WTC11 (cell line): ENCODE results near the gene CASP8.

Experiments used
- CTCF ChIP-seq: fragments of 200-600 bp; IDR thresholded peaks from 2 replicates; pipeline ENCODE4 v1.8.0; 2022; ENCODE audit warnings: antibody characterized with exemption
- ELF4 ChIP-seq: sonication (generic); formaldehyde crosslinking; IDR thresholded peaks from 2 replicates; pipeline ENCODE4 v1.8.1; 2022; ENCODE audit warnings: low read depth, mild to moderate bottlenecking, moderate library complexity, missing genetic modification reagents
- KAT7 ChIP-seq: sonication (generic); formaldehyde crosslinking; IDR thresholded peaks from 2 replicates; pipeline ENCODE4 v1.8.1; 2023; ENCODE audit warnings: missing genetic modification reagents, mild to moderate bottlenecking, borderline replicate concordance
- NFE2L1 ChIP-seq: sonication (generic); formaldehyde crosslinking; IDR thresholded peaks from 2 replicates; pipeline ENCODE4 v1.8.1; 2023; ENCODE audit warnings: missing genetic modification reagents
- NFYB ChIP-seq: sonication (generic); formaldehyde crosslinking; conservative IDR thresholded peaks from 2 replicates; pipeline ENCODE4 v1.8.0; 2022; ENCODE audit warnings: low read depth, missing genetic modification reagents
- NR2C2 ChIP-seq: sonication (generic); formaldehyde crosslinking; IDR thresholded peaks from 2 replicates; pipeline ENCODE4 v1.8.0; 2022; ENCODE audit warnings: mild to moderate bottlenecking, missing genetic modification reagents
- ZBTB21 ChIP-seq: sonication (generic); formaldehyde crosslinking; IDR thresholded peaks from 2 replicates; pipeline ENCODE4 v1.8.1; 2023; ENCODE audit warnings: mild to moderate bottlenecking, missing genetic modification reagents, borderline replicate concordance
- ZNF121 ChIP-seq: sonication (generic); formaldehyde crosslinking; IDR thresholded peaks from 2 replicates; pipeline ENCODE4 v1.8.0; 2023; ENCODE audit warnings: missing genetic modification reagents
- TF ChIP-seq, protein P1 (sequence below): sonication (generic); formaldehyde crosslinking; IDR thresholded peaks from 2 replicates; pipeline ENCODE4 v1.8.1; 2023; ENCODE audit warnings: mild to moderate bottlenecking, missing genetic modification reagents
- TF ChIP-seq, protein P2 (sequence below): sonication (generic); formaldehyde crosslinking; IDR thresholded peaks from 2 replicates; pipeline ENCODE4 v1.8.0; 2023; ENCODE audit warnings: missing genetic modification reagents

- TF ChIP-seq NR2C2 (CRISPR knock-in tag): no peak
- TF ChIP-seq ZNF121 (CRISPR knock-in tag): no peak
- no peak for TF ChIP-seq ZBTB21 (CRISPR knock-in tag)
- no peak for TF ChIP-seq ELF4 (CRISPR knock-in tag)
- no peak for TF ChIP-seq CTCF
- TF ChIP-seq, protein P1, sequence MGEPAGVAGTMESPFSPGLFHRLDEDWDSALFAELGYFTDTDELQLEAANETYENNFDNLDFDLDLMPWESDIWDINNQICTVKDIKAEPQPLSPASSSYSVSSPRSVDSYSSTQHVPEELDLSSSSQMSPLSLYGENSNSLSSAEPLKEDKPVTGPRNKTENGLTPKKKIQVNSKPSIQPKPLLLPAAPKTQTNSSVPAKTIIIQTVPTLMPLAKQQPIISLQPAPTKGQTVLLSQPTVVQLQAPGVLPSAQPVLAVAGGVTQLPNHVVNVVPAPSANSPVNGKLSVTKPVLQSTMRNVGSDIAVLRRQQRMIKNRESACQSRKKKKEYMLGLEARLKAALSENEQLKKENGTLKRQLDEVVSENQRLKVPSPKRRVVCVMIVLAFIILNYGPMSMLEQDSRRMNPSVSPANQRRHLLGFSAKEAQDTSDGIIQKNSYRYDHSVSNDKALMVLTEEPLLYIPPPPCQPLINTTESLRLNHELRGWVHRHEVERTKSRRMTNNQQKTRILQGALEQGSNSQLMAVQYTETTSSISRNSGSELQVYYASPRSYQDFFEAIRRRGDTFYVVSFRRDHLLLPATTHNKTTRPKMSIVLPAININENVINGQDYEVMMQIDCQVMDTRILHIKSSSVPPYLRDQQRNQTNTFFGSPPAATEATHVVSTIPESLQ (CRISPR knock-in tag): no peak
- TF ChIP-seq KAT7 (CRISPR knock-in tag): no peak
- TF ChIP-seq, protein P2, sequence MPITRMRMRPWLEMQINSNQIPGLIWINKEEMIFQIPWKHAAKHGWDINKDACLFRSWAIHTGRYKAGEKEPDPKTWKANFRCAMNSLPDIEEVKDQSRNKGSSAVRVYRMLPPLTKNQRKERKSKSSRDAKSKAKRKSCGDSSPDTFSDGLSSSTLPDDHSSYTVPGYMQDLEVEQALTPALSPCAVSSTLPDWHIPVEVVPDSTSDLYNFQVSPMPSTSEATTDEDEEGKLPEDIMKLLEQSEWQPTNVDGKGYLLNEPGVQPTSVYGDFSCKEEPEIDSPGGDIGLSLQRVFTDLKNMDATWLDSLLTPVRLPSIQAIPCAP (CRISPR knock-in tag): no peak
- no peak for TF ChIP-seq NFE2L1 (CRISPR knock-in tag)
- no peak for TF ChIP-seq NFYB (CRISPR knock-in tag)
Measured at GRCh38 chr2:201322772-201323171, 62.4 kb downstream of the CASP8 start.
